Naive thymus-derived CD4-positive, alpha-beta T cell (primary cell): ENCODE measurements around the gene RBFOX2. TPM values are rescaled to one million over a fixed set of nuclear protein-coding genes. Genes with fewer than 3 reads are reported as not detected.
"Not testable (repeated sequence)": the region's sequence is repeated elsewhere in the genome, so short reads cannot be mapped to it uniquely, and the experiment has no call there.

Experiments used
- ATAC-seq: fragments of 150-1000 bp; cut with Tn5 transposase; 2 replicates; pipeline ENCODE4 v1.10.0; 2021; ENCODE audit warnings: mild to moderate bottlenecking, moderate library complexity
- CTCF ChIA-PET: fragments of 350-600 bp; sonication (Branson Sonifier 250); formaldehyde crosslinking; loops from one replicate; lab custom pipeline; 2021; ENCODE audit warnings: antibody characterized with exemption; lab: Charles Lee
- POLR2A ChIA-PET: fragments of 350-600 bp; sonication (Branson Sonifier 250); formaldehyde crosslinking; loops from one replicate; lab custom pipeline; 2021; ENCODE audit warnings: antibody characterized with exemption, inconsistent platforms; lab: Charles Lee
- DNase-seq, 9 donors: peaks; one replicate each; pipeline versions ENCODE4 v3.0.0 to v3.0.0-alpha.2; 2020 to 2022; ENCODE audit warnings: mixed read lengths in 1 of 9
- H3K27ac ChIP-seq: one replicate; pipeline ENCODE4 v1.7.0; 2013; ENCODE audit warnings: mild to moderate bottlenecking, low read depth, low read length, moderate library complexity
- H3K27me3 ChIP-seq, 2 donors: one replicate each; pipeline ENCODE4 v1.7.0; 2013; ENCODE audit warnings: low read length in 2 of 2, mild to moderate bottlenecking in 2 of 2, moderate library complexity in 2 of 2; ENCODE audit not compliant: control insufficient read depth in 2 of 2, insufficient read depth in 2 of 2
- H3K36me3 ChIP-seq, 3 experiments: 1 replicate in 2 of 3; 2 replicates in 1 of 3; pipeline ENCODE4 v1.7.0; 2013; ENCODE audit warnings: low read length in 3 of 3, mild to moderate bottlenecking in 3 of 3, moderate library complexity in 1 of 3; ENCODE audit not compliant: insufficient read depth in 3 of 3, control insufficient read depth in 2 of 3
- H3K4me1 ChIP-seq, 2 donors: one replicate each; pipeline ENCODE4 v1.7.0; 2013; ENCODE audit warnings: low read length in 2 of 2, mild to moderate bottlenecking in 2 of 2, moderate library complexity in 1 of 2; ENCODE audit not compliant: control insufficient read depth in 2 of 2, insufficient read depth in 2 of 2
- H3K4me3 ChIP-seq: 2 replicates; pipeline ENCODE4 v1.7.0; 2013; ENCODE audit warnings: mild to moderate bottlenecking, low read length
- H3K9me3 ChIP-seq, 3 experiments: 1 replicate in 2 of 3; 2 replicates in 1 of 3; pipeline ENCODE4 v1.7.0; 2013; ENCODE audit warnings: low read length in 3 of 3; ENCODE audit not compliant: control insufficient read depth in 2 of 3
- H3K27ac Mint-ChIP-seq, 9 donors: one replicate each; pipeline ENCODE4 v1.8.0; 2020 to 2022; ENCODE audit warnings: mixed read lengths in 9 of 9, mild to moderate bottlenecking in 8 of 9, moderate library complexity in 5 of 9, inconsistent platforms in 2 of 9
- H3K27me3 Mint-ChIP-seq, 5 donors: one replicate each; pipeline ENCODE4 v1.8.0; 2021 to 2022; ENCODE audit warnings: mixed read lengths in 5 of 5, mild to moderate bottlenecking in 1 of 5
- H3K36me3 Mint-ChIP-seq, 5 donors: one replicate each; pipeline ENCODE4 v1.8.0; 2020 to 2022; ENCODE audit warnings: mixed read lengths in 5 of 5, mild to moderate bottlenecking in 3 of 5, inconsistent platforms in 1 of 5
- H3K4me1 Mint-ChIP-seq, 7 donors: one replicate each; pipeline ENCODE4 v1.8.0; 2020 to 2022; ENCODE audit warnings: mixed read lengths in 7 of 7, mild to moderate bottlenecking in 3 of 7, inconsistent platforms in 1 of 7
- H3K4me3 Mint-ChIP-seq, 10 donors: one replicate each; pipeline ENCODE4 v1.8.0; 2020 to 2022; ENCODE audit warnings: mild to moderate bottlenecking in 10 of 10, mixed read lengths in 10 of 10, moderate library complexity in 6 of 10, inconsistent platforms in 2 of 10
- H3K9me3 Mint-ChIP-seq, 11 donors: one replicate each; pipeline ENCODE4 v1.8.0; 2020 to 2022; ENCODE audit warnings: mixed read lengths in 11 of 11, mild to moderate bottlenecking in 4 of 11, inconsistent platforms in 1 of 11, moderate library complexity in 1 of 11
- intact Hi-C, 2 donors: fragments of 100-400 bp; cut with micrococcal nuclease; formaldehyde crosslinking; loops; one replicate each; pipeline ENCODE4 v1.15.1; 2023
- polyA plus RNA-seq, 2 donors: library from polyadenylated mRNA; unstranded; fragments of 300-500 nt; fragmentation: Illumina TruSeq; gene quantifications; one replicate each; pipeline ENCODE4 v1.2.3, GENCODE V29; 2021
- total RNA-seq, 6 experiments: library from RNA in 5 of 6; stranded (reverse) in 5 of 6; gene quantifications; 1 replicate in 5 of 6; 2 replicates in 1 of 6; pipeline ENCODE4 v1.2.3 and lab custom pipeline; 2021 to 2026

The RBFOX2 gene
- total and polyA plus RNA-seq, 7 experiments from 2014 or later, result 0.39 to 1.7 (median 1.1) TPM

DNA sequence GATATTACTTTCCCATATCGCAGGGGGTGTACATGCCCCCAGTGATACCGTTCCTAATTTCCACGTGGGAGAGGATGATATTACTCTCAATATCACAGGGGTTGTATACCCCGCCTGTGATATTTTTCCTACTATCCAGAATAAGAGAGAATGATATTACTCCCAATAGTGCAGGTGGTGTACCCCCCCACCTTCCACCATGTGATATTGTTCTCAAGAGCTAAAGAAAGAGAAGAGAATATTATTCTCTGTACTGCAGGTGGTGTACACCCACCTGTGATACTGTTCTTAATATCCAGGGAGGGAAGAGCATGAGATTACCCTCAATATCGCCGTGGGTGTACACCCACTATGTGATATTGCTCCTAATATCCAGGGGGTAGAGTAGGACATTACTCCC, 328.8 kb downstream of the RBFOX2 start:
- DNase-seq, POLR2A ChIA-PET, H3K27me3 Mint-ChIP-seq, H3K4me3 Mint-ChIP-seq, H3K4me3 ChIP-seq, ATAC-seq, H3K4me1 Mint-ChIP-seq, H3K27ac Mint-ChIP-seq, H3K4me1 ChIP-seq, H3K27me3 ChIP-seq, H3K9me3 Mint-ChIP-seq, H3K9me3 ChIP-seq, H3K36me3 Mint-ChIP-seq, CTCF ChIA-PET, H3K27ac ChIP-seq, H3K36me3 ChIP-seq: not testable (repeated sequence)
- intact Hi-C loops, result loop anchor here in 1 of 2 donors (5.0 kb wide), 1 partner anchor 53 kb away; the partner anchor contains the start of gene APOL6

DNA sequence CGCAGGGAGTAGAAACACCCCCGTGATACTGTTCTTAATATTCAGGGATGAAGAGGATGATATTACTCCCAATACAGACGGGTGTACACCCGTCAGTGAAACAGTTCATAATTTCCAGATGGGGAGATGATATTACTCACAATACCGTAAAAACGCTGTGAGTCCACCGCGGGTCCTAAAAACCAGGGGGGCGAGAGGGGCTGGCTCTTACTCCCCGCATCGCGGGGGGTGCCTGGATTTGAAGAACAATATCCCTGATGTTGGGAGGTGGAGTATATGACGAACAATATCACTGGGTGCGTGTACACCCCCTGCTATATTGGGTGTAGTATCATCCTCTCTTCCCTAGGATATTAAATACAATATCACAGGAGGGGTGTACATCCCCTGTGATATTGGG, 331.5 kb downstream of the RBFOX2 start:
- intact Hi-C loops, result no loop called here
- no peak for ATAC-seq
- peak in 6 of 9 donors; percentile 19 to 61 (median 30) for DNase-seq

DNA sequence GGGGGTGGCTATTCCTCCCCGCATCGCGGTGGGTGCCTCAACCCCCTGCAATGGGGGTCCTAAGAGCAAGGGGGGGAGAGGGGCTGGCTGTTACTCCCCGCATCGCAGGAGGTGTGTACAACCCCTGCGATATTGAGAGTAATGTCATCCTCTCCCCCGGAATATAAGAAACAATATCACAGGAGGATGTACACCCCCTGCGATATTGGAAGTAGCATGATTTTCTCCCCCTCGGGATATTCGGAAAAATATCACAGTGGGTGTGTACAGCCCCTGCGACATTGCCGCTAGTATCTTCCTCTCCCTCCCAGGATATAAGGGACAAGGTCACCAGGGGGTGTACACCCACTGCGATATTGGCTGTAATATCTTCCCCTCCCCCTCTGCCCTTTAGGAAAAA, 333.4 kb downstream of the RBFOX2 start:
- Mint-ChIP-seq H3K27ac (no peak overlapping the region), H3K9me3 (peaks cover 0 to 4% (median 0%) of the 10 kb centered on the region in 11 donors), H3K36me3 (no peaks in the 10 kb centered on the region), H3K4me3 (no peak overlapping the region), H3K27me3 (no peaks in the 10 kb centered on the region), H3K4me1 (peaks cover 0 to 2% (median 0%) of the 10 kb centered on the region in 7 donors)
- ATAC-seq (no peak), DNase-seq (peak in 1 of 9 donors; percentile 17)
- intact Hi-C loops, result no loop called here
- no peak overlapping the region for H3K4me3 ChIP-seq
- ChIA-PET CTCF (no interaction called here), POLR2A (no interaction called here)
- H3K36me3 ChIP-seq, result no peaks in the 10 kb centered on the region
- no peaks in the 10 kb centered on the region for H3K4me1 ChIP-seq
- H3K27ac ChIP-seq, result no peak overlapping the region
- no peaks in the 10 kb centered on the region for H3K9me3 ChIP-seq
- no peaks in the 10 kb centered on the region for H3K27me3 ChIP-seq

More for the DNA sequence above, 331.5 kb downstream of the RBFOX2 start:
- Mint-ChIP-seq H3K4me1 (no peaks in the 10 kb centered on the region), H3K4me3 (no peak overlapping the region), H3K9me3 (peaks cover 0 to 4% (median 0%) of the 10 kb centered on the region in 11 donors), H3K27ac (no peak overlapping the region), H3K27me3 (no peaks in the 10 kb centered on the region), H3K36me3 (no peaks in the 10 kb centered on the region)
- ChIA-PET CTCF (no interaction called here), POLR2A (no interaction called here)
- Histone ChIP-seq H3K27ac (no peak overlapping the region), H3K36me3 (no peaks in the 10 kb centered on the region), H3K4me1 (no peaks in the 10 kb centered on the region), H3K9me3 (no peaks in the 10 kb centered on the region), H3K4me3 (no peak overlapping the region), H3K27me3 (no peaks in the 10 kb centered on the region)

DNA sequence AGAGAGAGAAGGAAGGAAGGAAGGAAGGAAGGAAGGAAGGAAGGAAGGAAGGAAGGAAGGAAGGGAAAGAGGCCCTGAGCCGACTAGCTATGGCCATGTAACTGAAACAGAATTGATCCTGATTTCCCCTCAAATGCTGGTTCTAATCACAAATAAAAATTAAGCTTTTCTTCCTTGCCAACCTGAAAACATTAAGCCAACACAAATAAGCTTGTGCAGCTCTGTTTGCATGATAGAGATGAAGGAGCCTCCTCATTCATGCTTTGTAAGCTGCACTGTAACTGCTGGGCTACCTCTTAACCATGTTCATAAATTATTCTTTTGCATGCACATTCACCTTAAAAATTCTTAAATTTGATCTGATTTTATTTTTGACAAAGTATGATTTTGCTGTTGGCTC, 338.6 kb downstream of the RBFOX2 start:
- CTCF ChIA-PET, result no interaction called here
- H3K9me3 Mint-ChIP-seq, result no peaks in the 10 kb centered on the region
- intact Hi-C loops, result loop anchor here (2.0 kb wide), 2 partner anchors 29 to 41 kb away; partner anchors contain the start of gene APOL6 (in 1 of the 2)
- DNase-seq, result no peak
- H3K36me3 Mint-ChIP-seq, result peaks cover 0 to 4% (median 0%) of the 10 kb centered on the region in 5 donors
- peaks cover 0 to 2% (median 0%) of the 10 kb centered on the region in 5 donors for H3K27me3 Mint-ChIP-seq
- peaks cover 0 to 7% (median 0%) of the 10 kb centered on the region in 7 donors for H3K4me1 Mint-ChIP-seq
- POLR2A ChIA-PET, result interaction anchor here (0.6 to 2.1 kb wide), 2 partner anchors 27 to 41 kb away, joined by 4 to 6 read pairs; partner anchors contain the start of genes APOL5 and APOL6
- Histone ChIP-seq H3K36me3 (no peaks in the 10 kb centered on the region), H3K9me3 (no peaks in the 10 kb centered on the region), H3K4me3 (no peak overlapping the region), H3K27me3 (no peaks in the 10 kb centered on the region), H3K27ac (no peak overlapping the region), H3K4me1 (no peaks in the 10 kb centered on the region)
- H3K27ac Mint-ChIP-seq, result peak overlapping the region in 1 of 9 donors; percentile 12
- no peak overlapping the region for H3K4me3 Mint-ChIP-seq
- no peak for ATAC-seq

DNA sequence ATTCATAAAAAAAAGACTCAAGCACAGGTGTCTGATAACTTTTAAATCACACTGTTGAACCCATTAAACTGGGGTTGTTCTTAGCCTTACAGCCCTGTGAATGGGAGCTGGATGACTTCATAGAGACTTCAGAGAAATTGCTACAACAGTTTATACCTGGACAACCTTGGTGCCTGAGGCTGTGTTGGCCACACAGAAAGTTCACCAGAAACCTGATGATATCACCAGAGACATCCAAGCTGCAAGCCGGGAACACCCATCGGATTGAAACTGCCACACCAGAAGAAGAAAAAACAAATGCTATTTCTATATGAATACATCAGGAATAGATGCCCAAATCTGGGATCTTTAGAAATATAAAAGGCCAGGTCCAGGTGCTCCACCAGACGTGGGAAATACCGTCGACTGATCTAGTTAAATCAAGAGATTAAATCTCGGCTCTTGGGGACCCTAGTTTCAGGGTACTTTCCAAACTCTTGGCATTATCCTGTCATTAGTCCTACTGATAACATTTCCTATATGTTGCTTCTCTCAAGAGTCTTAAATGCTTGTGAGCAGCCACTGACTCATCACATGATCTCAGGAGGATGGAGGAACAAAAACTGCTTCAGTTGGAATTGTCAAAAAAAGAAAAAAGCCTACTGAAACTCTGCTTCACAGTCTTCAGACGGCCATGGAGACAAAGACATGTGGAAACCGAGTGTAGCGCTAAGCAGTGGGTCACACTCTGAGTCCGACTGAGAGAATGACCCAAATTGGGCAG, 339.5 kb downstream of the RBFOX2 start:
- Histone ChIP-seq H3K4me1 (no peaks in the 10 kb centered on the region), H3K27me3 (no peaks in the 10 kb centered on the region), H3K27ac (no peak overlapping the region), H3K9me3 (no peaks in the 10 kb centered on the region), H3K4me3 (no peak overlapping the region), H3K36me3 (no peaks in the 10 kb centered on the region)
- Mint-ChIP-seq H3K36me3 (peaks cover 0 to 4% (median 0%) of the 10 kb centered on the region in 5 donors), H3K27ac (peak overlapping the region in 1 of 9 donors; percentile 12), H3K9me3 (no peaks in the 10 kb centered on the region), H3K4me3 (no peak overlapping the region), H3K4me1 (peaks cover 0 to 7% (median 0%) of the 10 kb centered on the region in 7 donors), H3K27me3 (peaks cover 0 to 2% (median 0%) of the 10 kb centered on the region in 5 donors)
- ChIA-PET POLR2A (interaction anchor here (0.7 to 2.1 kb wide), 2 partner anchors 40 to 236 kb away, joined by 4 to 6 read pairs; partner anchors contain the start of gene APOL6), CTCF (no interaction called here)
- ATAC-seq (no peak), DNase-seq (no peak)
- intact Hi-C loops, result no loop called here

Other genes with a start within 250 kb of the RBFOX2 start
- 100 to 1,000 TPM; 121 to 212 (median 175) TPM for gene APOL3, start 131.9 kb upstream of the RBFOX2 start, total RNA-seq
- 10 to 100 TPM; 56.9 to 83.9 TPM for gene APOL3, start 131.9 kb upstream of the RBFOX2 start, polyA plus RNA-seq
- gene APOL4, start 173.0 kb upstream of the RBFOX2 start, total RNA-seq, result 1 to 10 TPM in 1 of 5 experiments, not detected in 4; 1.2 TPM
- gene APOL4, start 173.0 kb upstream of the RBFOX2 start, polyA plus RNA-seq, result not detected
- 100 to 1,000 TPM in 1 of 5 experiments, 10 to 100 TPM in 4; 30.1 to 133 (median 66.9) TPM for gene APOL2, start 210.7 kb upstream of the RBFOX2 start, total RNA-seq
- 10 to 100 TPM; 13.4 to 14.9 TPM for gene APOL2, start 210.7 kb upstream of the RBFOX2 start, polyA plus RNA-seq
- 10 to 100 TPM in 4 of 5 experiments, 1 to 10 TPM in 1; 8.6 to 91.1 (median 18.4) TPM for gene APOL1, start 224.3 kb upstream of the RBFOX2 start, total RNA-seq
- 10 to 100 TPM in 1 of 2 donors, 1 to 10 TPM in 1; 6.2 to 14.9 TPM for gene APOL1, start 224.3 kb upstream of the RBFOX2 start, polyA plus RNA-seq